HEK293T (cell line): Measurements from ENCODE around the gene PTPRZ1.

Source experiments
- CTCF ChIA-PET: fragments of 350-600 bp; formaldehyde crosslinking; extraction: SDS; loops from one replicate; lab custom pipeline; 2021; ENCODE audit warnings: antibody characterized with exemption, inconsistent platforms; lab: Yijun Ruan, JAX
- POLR2A ChIA-PET: fragments of 350-600 bp; formaldehyde crosslinking; extraction: SDS; loops from one replicate; lab custom pipeline; 2020; ENCODE audit warnings: antibody characterized with exemption, inconsistent platforms; lab: Yijun Ruan, JAX
- DNase-seq: peaks from one replicate; pipeline ENCODE4 v3.0.0; 2012; ENCODE audit warnings: mixed read lengths; ENCODE audit errors: extremely low spot score
- ARNT ChIP-seq: fragments of 450-650 bp; IDR thresholded peaks from 2 replicates; pipeline ENCODE4 v1.6.1; 2017; ENCODE audit warnings: mild to moderate bottlenecking
- BHLHE40 ChIP-seq: fragments of 450-650 bp; IDR thresholded peaks from 2 replicates; pipeline ENCODE4 v1.6.1; 2016; ENCODE audit warnings: mild to moderate bottlenecking, moderate library complexity, borderline replicate concordance
- CTBP1 ChIP-seq: fragments of 450-650 bp; IDR thresholded peaks from 2 replicates; pipeline ENCODE4 v1.6.1; 2016; ENCODE audit warnings: borderline replicate concordance
- ELF4 ChIP-seq: fragments of 450-650 bp; IDR thresholded peaks from 2 replicates; pipeline ENCODE4 v1.6.1; 2017; ENCODE audit warnings: antibody characterized with exemption
- FOXA1 ChIP-seq: fragments of 450-650 bp; IDR thresholded peaks from 2 replicates; pipeline ENCODE4 v1.6.1; 2016; ENCODE audit warnings: mild to moderate bottlenecking
- FOXK2 ChIP-seq: fragments of 450-650 bp; IDR thresholded peaks from 2 replicates; pipeline ENCODE4 v1.6.1; 2016; ENCODE audit warnings: mild to moderate bottlenecking
- FOXM1 ChIP-seq: fragments of 450-650 bp; IDR thresholded peaks from 2 replicates; pipeline ENCODE4 v1.6.1; 2017; ENCODE audit warnings: mild to moderate bottlenecking, borderline replicate concordance
- HDGF ChIP-seq: fragments of 450-650 bp; IDR thresholded peaks from 2 replicates; pipeline ENCODE4 v1.6.1; 2017; ENCODE audit warnings: antibody characterized with exemption, borderline replicate concordance
- L3MBTL2 ChIP-seq: fragments of 450-650 bp; conservative IDR thresholded peaks from 2 replicates; pipeline ENCODE4 v1.6.1; 2016; ENCODE audit warnings: mild to moderate bottlenecking
- LEF1 ChIP-seq: fragments of 450-650 bp; IDR thresholded peaks from 2 replicates; pipeline ENCODE4 v1.6.1; 2017; ENCODE audit warnings: mild to moderate bottlenecking, borderline replicate concordance
- NFRKB ChIP-seq: fragments of 450-650 bp; IDR thresholded peaks from 2 replicates; pipeline ENCODE4 v1.6.1; 2016; ENCODE audit warnings: mild to moderate bottlenecking, moderate library complexity
- SP1 ChIP-seq: fragments of 450-650 bp; IDR thresholded peaks from 2 replicates; pipeline ENCODE4 v1.6.1; 2017
- SUZ12 ChIP-seq: fragments of 450-650 bp; IDR thresholded peaks from 2 replicates; pipeline ENCODE4 v1.6.1; 2016; ENCODE audit warnings: mild to moderate bottlenecking
- TARDBP ChIP-seq: fragments of 450-650 bp; IDR thresholded peaks from 2 replicates; pipeline ENCODE4 v1.6.1; 2016
- ZNF384 ChIP-seq: fragments of 450-650 bp; IDR thresholded peaks from 2 replicates; pipeline ENCODE4 v1.6.1; 2016
- TF ChIP-seq, protein P1 (sequence below): fragments of 450-650 bp; IDR thresholded peaks from 2 replicates; pipeline ENCODE4 v1.6.1; 2016

PTPRZ1 gene

DNA sequence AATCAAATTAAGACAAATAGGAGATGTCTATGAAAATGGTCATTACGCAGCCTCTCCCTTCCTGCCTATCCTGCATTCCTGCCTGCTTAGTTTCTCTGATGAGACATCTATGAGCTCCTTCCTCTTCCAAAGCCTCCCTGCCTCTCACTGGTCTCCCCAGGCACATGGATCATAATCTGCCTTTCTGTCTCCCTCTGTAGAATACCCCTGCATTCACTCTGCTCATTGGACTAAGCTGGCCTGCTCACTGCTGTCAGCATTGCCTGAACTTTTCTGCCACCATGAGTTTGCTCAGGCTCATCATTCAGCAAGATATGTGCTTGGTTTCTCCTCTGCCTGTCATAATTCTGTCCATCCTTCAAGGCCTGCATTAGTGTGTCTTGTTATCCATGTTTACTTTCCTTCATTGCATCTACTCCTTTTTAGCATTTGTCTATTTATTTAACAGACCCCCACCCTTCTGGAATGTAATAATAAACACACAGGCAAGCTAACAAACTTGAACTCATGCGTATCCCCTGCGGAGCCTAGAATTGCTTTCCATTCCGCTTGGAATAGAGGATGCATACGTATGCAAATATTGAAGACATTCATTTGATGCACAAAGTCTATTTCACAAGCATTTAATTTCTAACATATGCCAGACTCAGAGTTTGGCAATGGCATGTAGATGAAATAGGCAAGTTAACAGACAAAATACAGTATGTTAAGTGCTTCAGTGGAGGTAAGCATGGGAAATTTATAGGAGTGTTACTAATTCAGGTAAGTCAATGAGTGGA, 88.3 kb downstream of the PTPRZ1 start:
- CTCF ChIA-PET = no interaction called here
- no peak for DNase-seq
- TF ChIP-seq ARNT (no peak), CTBP1 (no peak), TARDBP (no peak), L3MBTL2 (no peak), FOXK2 (no peak), ZNF384 (no peak), ELF4 (no peak), SUZ12 (no peak), NFRKB (no peak), BHLHE40 (no peak), FOXM1 (no peak), HDGF (no peak), FOXA1 (no peak), LEF1 (no peak), SP1 (no peak)
- TF ChIP-seq, protein P1, sequence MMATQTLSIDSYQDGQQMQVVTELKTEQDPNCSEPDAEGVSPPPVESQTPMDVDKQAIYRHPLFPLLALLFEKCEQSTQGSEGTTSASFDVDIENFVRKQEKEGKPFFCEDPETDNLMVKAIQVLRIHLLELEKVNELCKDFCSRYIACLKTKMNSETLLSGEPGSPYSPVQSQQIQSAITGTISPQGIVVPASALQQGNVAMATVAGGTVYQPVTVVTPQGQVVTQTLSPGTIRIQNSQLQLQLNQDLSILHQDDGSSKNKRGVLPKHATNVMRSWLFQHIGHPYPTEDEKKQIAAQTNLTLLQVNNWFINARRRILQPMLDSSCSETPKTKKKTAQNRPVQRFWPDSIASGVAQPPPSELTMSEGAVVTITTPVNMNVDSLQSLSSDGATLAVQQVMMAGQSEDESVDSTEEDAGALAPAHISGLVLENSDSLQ = no peak
- POLR2A ChIA-PET = no interaction called here

DNA sequence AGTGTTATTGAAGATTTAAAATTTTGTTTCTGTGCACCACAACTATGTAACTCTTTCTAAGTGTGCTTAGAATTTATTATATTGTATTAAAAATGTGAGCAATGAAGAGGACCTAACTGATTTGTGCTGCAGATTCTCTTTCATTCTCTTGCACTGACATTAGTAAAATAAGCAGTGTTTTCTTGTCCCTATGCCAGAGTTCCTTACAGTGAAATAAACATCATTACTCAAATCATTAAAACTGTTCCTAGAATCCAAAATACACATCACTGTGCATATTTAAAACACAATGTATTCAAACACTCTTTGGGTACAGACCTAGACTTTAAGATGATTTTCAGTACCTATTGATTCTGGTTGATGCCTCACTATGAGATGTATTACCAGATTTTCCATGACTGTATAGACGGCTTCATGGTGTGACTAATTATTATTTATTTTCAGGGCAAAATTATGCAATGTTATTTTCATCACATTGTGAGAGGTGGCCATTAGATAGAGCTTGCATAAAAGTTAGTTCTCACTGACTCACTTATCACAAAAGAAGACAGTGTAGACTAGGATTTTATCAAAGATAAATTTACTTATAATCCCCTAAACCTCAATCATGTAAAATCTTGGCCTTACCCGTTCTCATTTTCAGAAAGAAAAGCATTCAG, 93.4 kb downstream of the PTPRZ1 start:
- ChIA-PET POLR2A (no interaction called here), CTCF (no interaction called here)
- no peak for DNase-seq
- TF ChIP-seq SP1 (no peak), NFRKB (no peak), FOXM1 (no peak), FOXK2 (no peak), ZNF384 (no peak), ELF4 (no peak), FOXA1 (no peak), HDGF (no peak), LEF1 (no peak), ARNT (no peak), SUZ12 (no peak), L3MBTL2 (no peak), TARDBP (no peak)
- TF ChIP-seq, protein P1 = no peak

DNA sequence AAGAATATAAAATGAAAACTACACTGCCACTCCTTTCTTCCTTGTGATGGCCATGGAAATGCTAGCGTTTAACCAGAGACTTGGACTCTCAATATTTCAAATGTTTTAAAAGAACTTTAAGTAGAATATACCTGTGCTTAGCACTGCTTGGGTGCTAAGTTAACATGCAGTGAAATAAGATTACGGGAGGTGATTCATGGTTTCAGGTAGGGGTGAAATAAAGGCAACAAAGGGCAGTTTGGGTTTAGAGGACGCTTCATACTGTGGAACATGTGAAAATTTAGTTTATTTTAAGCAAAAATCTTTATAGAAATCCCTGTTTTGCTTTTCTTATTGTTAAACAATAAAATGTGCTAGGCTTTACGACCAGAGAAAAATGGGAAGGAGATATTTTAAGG, 94.0 kb downstream of the PTPRZ1 start:
- ChIA-PET POLR2A (no interaction called here), CTCF (no interaction called here)
- TF ChIP-seq L3MBTL2 = no peak
- no peak for TF ChIP-seq NFRKB
- TF ChIP-seq ARNT = no peak
- no peak for TF ChIP-seq HDGF
- no peak for TF ChIP-seq SUZ12
- TF ChIP-seq, protein P1 = no peak
- no peak for TF ChIP-seq FOXA1
- TF ChIP-seq SP1 = no peak
- TF ChIP-seq BHLHE40 = no peak
- TF ChIP-seq FOXK2 = no peak
- no peak for TF ChIP-seq FOXM1
- TF ChIP-seq TARDBP = no peak
- no peak for TF ChIP-seq ELF4
- TF ChIP-seq ZNF384 = no peak
- no peak for TF ChIP-seq CTBP1
- DNase-seq = no peak

DNA sequence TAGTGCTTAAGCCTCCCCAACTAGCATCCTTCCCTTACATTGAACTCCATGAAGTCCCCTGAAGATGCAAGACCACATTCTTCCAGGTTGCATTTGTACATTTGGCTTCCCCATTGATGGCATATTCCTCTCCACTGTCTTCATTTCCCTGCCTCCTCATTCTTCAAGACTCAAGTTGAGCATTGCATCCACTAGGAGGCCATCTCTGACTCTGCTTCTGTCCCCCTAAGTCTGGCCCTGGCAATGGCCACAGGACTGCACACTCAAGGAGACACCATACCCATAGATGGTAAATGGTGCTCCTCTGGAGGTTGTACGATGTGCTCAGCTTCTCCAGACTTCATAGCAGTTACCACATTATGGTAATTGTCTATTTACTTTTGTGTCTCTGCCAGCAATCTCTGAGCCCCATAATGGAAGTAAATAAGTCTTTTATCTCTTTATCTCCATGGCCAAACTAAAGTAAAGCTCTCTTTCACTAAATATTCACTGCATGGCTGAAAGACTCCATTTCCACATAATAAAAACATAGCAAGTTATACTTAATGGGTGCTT, 112.6 kb downstream of the PTPRZ1 start:
- TF ChIP-seq HDGF (no peak), NFRKB (no peak), L3MBTL2 (no peak), ZNF384 (no peak), ARNT (no peak), LEF1 (no peak), TARDBP (no peak), CTBP1 (no peak), FOXK2 (no peak), FOXA1 (no peak), BHLHE40 (no peak), ELF4 (no peak), FOXM1 (no peak)
- TF ChIP-seq, protein P1 = no peak
- ChIA-PET CTCF (interaction anchor here (1.1 to 1.2 kb wide), 2 partner anchors 9 kb away, joined by 4 to 5 read pairs; no protein-coding TSS in a partner anchor), POLR2A (interaction anchor here (0.6 kb wide), 1 partner anchor 16 kb away, joined by 4 read pairs; no protein-coding TSS in a partner anchor)
- peak; percentile 8 for DNase-seq
